Activated T-cell treated with anti-CD3 and anti-CD28 coated beads, Interleukin-2, amount 50 U/mL, for 72 hours (primary cell): ENCODE data around the gene CDHR5. TPM values are rescaled to one million over a fixed set of nuclear protein-coding genes. Genes with fewer than 3 reads are reported as not detected.

ENCODE experiments used
- ATAC-seq, 2 donors: fragments of 150-1000 bp; cut with Tn5 transposase; replicated peaks in 1 of 2; 2 replicates each; pipeline ENCODE4 v1.10.0; 2021; ENCODE audit warnings: moderate library complexity in 2 of 2, mild to moderate bottlenecking in 1 of 2
- DNase-seq, 2 donors: peaks; one replicate each; pipeline ENCODE4 v3.0.0; 2021 to 2022; ENCODE audit warnings: mixed read lengths in 1 of 2
- H3K27ac Mint-ChIP-seq: one replicate; pipeline ENCODE4 v1.8.0; 2022; ENCODE audit warnings: mild to moderate bottlenecking, moderate library complexity, mixed read lengths
- H3K27me3 Mint-ChIP-seq: one replicate; pipeline ENCODE4 v1.8.0; 2022; ENCODE audit warnings: low read depth, mixed read lengths
- H3K36me3 Mint-ChIP-seq, 2 donors: one replicate each; pipeline ENCODE4 v1.8.0; 2022; ENCODE audit warnings: mixed read lengths in 2 of 2, mild to moderate bottlenecking in 1 of 2; ENCODE audit not compliant: insufficient read depth in 2 of 2
- H3K4me1 Mint-ChIP-seq: one replicate; pipeline ENCODE4 v1.8.0; 2022; ENCODE audit warnings: low read depth, mixed read lengths
- H3K4me3 Mint-ChIP-seq, 2 donors: one replicate each; pipeline ENCODE4 v1.8.0; 2022; ENCODE audit warnings: mild to moderate bottlenecking in 2 of 2, mixed read lengths in 2 of 2, moderate library complexity in 2 of 2
- H3K9me3 Mint-ChIP-seq, 2 donors: one replicate each; pipeline ENCODE4 v1.8.0; 2022; ENCODE audit warnings: mixed read lengths in 2 of 2
- total RNA-seq, 2 donors: library from RNA; stranded (reverse); gene quantifications; one replicate each; pipeline ENCODE4 v1.2.3, GENCODE V29; 2022

CDHR5 gene
- total RNA-seq, 2 donors from 2014 or later: 0.09 TPM; not detected in 1

DNA sequence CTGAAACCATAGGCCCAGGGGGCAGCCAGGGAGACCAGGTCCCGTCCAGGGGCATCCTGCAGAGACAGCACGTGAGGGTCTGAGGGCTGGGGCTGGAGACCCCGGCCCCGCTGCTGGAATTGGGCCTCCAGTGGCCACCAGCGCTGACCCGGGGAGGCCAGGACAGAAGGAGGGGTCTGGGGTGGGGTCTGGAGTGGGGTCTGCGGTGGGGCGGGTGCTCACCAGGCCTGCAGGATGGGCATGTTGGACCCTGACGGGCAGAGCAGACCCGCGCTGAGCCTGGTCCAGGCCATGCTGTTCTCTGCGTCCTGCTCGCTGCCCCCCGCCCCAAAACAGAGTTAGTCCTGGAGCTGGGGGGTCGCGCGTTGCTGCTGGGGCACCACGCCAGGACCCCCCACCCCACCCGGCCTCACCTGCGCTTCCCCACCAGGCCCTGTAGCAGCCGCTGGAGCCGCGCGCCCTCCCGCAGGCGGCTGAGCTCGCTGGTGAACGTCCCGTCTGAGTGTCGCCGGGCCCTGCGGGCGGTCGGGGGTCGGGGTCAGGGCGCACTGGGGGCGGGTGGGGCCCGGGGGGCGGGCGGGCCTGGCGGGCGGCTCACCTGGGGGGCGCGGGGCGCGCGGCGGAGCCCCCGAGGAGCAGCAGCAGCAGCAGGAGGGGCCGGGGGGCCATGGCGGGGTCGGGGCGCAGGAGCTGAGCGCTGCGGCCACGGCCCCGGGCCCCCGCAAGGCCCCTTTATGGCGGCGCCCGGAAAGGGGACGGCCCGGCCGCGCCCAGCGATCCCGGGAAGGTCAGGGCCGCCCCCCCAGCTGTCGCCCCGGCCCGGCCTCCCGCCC is 1.9 kb upstream of the CDHR5 start, which contains the start of gene SCT:
TSS of gene SCT (minus strand) at position 707 of the 833 bp plus-strand sequence. CDS start at position 669, 38 bp downstream.
- DNase-seq (no peak), ATAC-seq (no peak)
- H3K27ac Mint-ChIP-seq: no peak within 1 kb of the TSS
- peaks cover 23% of the 10 kb centered on the region for H3K27me3 Mint-ChIP-seq
- peaks cover 23% of the 10 kb centered on the region for H3K4me1 Mint-ChIP-seq
- H3K9me3 Mint-ChIP-seq: no peaks in the 10 kb centered on the region
- peak within 1 kb of the TSS in 1 of 2 donors; percentile 68 for H3K4me3 Mint-ChIP-seq
- peaks cover 3 to 7% of the 10 kb centered on the region in 2 donors for H3K36me3 Mint-ChIP-seq

DNA sequence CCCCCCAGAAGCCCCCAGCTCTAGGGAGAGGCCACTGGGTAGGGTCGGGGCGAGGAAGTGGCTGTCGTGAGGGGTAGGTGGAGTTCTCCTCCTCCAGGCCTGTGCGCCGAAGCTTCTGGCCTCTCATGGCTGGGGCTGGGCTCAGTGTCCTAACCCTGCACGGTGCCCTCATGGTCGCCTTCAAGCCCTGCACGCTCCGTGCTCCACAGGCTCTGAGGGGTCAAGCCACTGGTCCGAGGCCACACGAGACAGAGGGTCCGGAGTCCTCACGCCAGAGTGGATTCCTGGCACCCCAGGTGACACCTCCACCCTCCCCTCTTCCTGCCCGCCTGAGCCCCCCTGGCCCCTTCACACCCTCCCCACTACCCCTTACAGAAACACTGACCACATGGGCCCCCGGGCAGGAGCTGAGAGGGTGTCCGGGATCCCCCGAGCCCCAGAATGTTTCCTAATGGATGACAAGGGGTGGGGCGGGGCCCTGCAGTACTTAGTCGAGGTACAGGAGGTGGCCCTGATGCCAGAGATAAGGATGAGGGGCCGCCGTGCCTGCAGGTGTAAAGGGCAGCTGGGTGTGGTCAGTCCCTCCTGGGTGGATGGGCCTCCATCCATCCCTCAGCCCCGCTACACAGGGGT is 997 bp upstream of the CDHR5 start:
- Mint-ChIP-seq H3K27me3 (peaks cover 23% of the 10 kb centered on the region), H3K9me3 (no peaks in the 10 kb centered on the region), H3K4me1 (peaks cover 23% of the 10 kb centered on the region), H3K27ac (no peak overlapping the region), H3K4me3 (no peak overlapping the region), H3K36me3 (peaks cover 3 to 7% of the 10 kb centered on the region in 2 donors)
- DNase-seq (no peak), ATAC-seq (no peak)

DNA sequence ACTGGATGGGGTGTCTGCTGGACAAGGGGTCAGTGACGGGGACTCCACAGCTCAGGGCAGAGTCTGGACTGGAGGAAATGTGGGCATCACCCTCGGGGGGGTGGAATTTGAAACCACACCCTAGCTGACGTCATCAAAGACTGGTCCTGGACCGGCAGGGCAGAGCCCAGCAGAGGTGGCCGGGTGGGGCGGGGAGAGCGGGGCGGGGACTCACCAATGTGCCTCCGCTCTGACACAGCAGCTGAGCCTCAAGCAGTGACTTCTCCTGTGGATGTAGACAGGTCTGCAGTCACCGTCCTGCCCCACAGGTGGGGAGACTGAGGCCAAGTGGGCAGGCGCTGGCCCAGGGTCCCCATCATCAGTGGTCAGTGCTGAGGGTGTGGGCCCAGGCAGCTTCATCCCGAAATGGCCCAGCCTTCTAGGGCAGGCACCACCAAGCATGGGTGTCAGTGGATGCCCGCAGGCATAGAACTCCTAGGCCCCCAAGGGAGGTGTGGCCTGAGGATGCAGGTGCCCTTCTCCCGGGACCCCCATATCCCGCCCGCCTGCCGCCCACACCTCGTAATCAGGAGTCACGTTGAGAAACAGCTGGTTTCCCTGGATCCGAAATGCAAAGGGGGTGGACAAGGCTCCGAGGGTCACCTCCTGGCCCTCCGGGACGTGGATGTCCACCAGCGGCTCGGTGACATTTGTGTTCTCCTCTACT is 603 bp downstream of the CDHR5 start:
- Mint-ChIP-seq H3K36me3 (peaks cover 3 to 7% of the 10 kb centered on the region in 2 donors), H3K4me1 (peaks cover 16% of the 10 kb centered on the region), H3K4me3 (no peak overlapping the region), H3K9me3 (no peaks in the 10 kb centered on the region), H3K27ac (no peak overlapping the region), H3K27me3 (peaks cover 18% of the 10 kb centered on the region)
- DNase-seq (no peak), ATAC-seq (no peak)

DNA sequence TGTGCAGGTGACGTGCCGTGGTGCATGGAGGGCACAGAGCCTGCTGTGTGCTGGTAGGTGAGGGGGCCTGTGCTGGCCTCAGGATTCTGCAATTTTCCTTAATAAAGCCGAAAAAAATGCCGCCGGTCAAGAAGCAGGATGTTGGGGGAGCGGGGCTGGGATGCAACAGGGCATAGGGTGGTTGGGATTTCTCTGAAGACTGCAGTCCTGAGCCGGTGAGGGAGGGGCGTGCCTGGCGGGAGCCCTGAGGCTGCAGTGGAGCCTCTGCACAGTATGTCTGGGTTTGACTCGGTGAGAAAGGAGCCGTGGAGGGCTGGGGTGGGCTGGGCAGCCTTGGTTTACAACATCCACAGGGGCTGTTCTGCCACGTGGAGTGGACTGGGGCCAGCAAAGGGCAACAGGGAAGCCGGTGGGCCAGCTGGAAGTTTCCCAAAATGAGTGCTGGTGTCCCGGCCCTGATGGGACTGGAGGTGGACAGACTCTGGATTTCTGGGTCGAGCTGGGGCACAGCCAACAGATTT is 1.3 kb downstream of the CDHR5 start:
- Mint-ChIP-seq H3K27ac (no peak overlapping the region), H3K4me3 (no peak overlapping the region), H3K4me1 (peaks cover 8% of the 10 kb centered on the region), H3K9me3 (no peaks in the 10 kb centered on the region), H3K27me3 (peaks cover 11% of the 10 kb centered on the region), H3K36me3 (peaks cover 3% of the 10 kb centered on the region in 2 donors)
- no peak for DNase-seq
- no peak for ATAC-seq

DNA sequence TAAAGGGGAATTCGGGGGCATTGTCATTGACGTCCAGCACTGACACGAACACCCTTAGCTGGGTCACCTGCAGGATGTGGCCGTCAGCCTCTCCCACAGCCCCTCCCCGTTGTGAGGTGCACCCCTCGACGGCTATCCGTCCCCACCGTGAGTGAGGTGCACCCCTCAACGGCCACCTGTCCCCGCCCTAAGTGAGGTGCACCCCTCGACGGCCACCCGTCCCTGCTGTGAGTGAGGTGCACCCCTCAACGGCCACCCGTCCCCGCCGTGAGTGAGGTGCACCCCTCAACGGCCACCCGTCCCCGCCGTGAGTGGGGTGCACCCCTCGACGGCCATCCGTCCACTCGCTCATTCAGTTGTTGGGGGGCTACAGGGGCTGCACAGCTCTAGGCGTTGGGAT is 2.9 kb downstream of the CDHR5 start:
- no peak for ATAC-seq
- no peak overlapping the region for H3K27ac Mint-ChIP-seq
- no peaks in the 10 kb centered on the region for H3K9me3 Mint-ChIP-seq
- DNase-seq: no peak
- no peaks in the 10 kb centered on the region for H3K27me3 Mint-ChIP-seq
- no peaks in the 10 kb centered on the region for H3K36me3 Mint-ChIP-seq
- no peak overlapping the region for H3K4me3 Mint-ChIP-seq
- H3K4me1 Mint-ChIP-seq: no peaks in the 10 kb centered on the region

DNA sequence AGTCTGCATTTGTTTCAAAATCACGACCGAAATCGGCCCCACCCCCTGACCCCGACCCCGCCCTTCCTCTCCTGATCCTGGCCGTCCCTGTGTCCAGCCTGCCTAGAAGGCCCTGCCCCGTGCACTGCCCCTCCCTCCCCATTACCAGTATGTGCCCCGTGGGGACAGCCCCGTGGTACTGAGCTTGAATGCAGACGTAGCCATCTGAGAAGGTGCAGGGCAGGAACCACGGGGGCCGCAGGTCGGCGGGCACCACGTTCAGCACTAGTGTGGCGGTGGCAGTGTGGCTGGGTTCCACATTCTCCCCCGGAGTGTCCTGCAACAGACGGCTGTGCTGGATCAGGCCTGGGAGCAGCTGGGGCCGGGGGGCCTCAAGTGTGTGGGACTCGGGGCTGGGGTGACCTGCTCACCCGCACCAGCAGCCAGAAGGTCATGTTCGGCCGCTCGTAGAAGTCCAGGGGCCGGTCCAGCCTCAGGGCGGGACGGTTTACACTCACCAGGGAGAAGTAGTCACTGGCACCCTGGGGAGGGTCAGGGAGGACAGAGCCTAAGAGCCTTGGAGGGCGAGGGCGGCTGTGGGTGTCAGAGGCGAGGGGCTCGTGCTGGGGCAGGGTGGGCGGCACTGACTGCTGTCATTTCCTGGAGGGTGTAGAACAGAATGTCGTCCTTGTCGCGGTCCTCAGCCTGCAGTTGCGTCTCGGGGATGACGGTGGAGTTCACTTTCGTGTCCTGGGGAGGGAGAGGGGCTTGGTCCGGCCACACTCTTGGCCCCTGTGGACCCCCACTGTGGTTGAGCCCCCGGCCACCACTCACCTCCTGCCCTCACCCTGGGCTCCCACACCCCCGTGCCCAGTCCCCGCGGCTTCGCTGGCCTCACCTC is 3.6 kb downstream of the CDHR5 start:
- no peaks in the 10 kb centered on the region for H3K27me3 Mint-ChIP-seq
- no peaks in the 10 kb centered on the region for H3K36me3 Mint-ChIP-seq
- H3K9me3 Mint-ChIP-seq: no peaks in the 10 kb centered on the region
- no peak overlapping the region for H3K27ac Mint-ChIP-seq
- ATAC-seq: no peak
- DNase-seq: no peak
- H3K4me3 Mint-ChIP-seq: no peak overlapping the region
- peaks cover 6% of the 10 kb centered on the region for H3K4me1 Mint-ChIP-seq

DNA sequence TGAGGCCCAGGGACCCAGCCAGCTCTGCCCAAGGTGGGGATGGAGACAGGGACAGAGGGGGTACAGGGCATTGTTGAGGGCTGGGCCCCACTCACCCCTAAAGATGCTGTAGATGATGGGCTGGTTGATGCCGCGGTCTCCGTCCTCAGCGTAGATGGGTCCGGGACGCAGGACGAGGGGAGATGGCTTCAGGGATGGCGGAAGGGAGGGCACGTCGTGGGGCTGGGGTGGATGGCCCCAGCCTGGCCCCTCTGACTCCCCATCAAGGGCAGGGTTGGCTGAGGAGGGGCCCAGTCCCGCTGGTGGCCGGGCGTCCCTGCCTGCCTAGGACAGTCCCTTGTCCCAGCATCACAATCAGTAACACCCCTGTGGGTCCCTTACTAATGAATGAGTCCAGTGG is 4.6 kb downstream of the CDHR5 start:
- Mint-ChIP-seq H3K4me3 (no peak overlapping the region), H3K27me3 (no peaks in the 10 kb centered on the region), H3K4me1 (peaks cover 9% of the 10 kb centered on the region), H3K9me3 (no peaks in the 10 kb centered on the region), H3K27ac (no peak overlapping the region), H3K36me3 (no peaks in the 10 kb centered on the region)
- no peak for DNase-seq
- no peak for ATAC-seq

DNA sequence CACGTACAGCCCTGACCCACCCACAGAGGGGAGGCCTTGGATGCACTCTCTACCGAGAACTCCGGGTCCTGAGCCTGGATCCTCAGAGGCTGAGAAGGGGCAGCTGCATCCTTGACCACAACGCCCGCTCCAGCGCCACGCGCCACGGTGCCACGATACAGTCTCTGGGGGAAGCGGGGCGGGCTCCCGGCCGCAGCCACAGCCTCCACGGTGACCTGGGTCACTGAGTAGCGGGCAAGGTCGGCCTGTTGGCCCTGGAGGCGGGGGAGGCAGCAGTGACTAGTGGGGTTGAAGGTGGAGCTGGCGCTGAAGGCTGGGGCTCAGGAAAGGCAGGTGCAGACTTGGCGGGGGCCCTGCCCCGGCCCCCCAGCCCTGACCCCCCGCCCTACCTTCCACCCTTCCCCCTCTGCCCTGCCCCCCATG is 5.1 kb downstream of the CDHR5 start:
- no peak for DNase-seq
- no peaks in the 10 kb centered on the region for H3K9me3 Mint-ChIP-seq
- no peak overlapping the region for H3K27ac Mint-ChIP-seq
- no peaks in the 10 kb centered on the region for H3K27me3 Mint-ChIP-seq
- peaks cover 9% of the 10 kb centered on the region for H3K4me1 Mint-ChIP-seq
- no peak for ATAC-seq
- H3K4me3 Mint-ChIP-seq: no peak overlapping the region
- no peaks in the 10 kb centered on the region for H3K36me3 Mint-ChIP-seq

DNA sequence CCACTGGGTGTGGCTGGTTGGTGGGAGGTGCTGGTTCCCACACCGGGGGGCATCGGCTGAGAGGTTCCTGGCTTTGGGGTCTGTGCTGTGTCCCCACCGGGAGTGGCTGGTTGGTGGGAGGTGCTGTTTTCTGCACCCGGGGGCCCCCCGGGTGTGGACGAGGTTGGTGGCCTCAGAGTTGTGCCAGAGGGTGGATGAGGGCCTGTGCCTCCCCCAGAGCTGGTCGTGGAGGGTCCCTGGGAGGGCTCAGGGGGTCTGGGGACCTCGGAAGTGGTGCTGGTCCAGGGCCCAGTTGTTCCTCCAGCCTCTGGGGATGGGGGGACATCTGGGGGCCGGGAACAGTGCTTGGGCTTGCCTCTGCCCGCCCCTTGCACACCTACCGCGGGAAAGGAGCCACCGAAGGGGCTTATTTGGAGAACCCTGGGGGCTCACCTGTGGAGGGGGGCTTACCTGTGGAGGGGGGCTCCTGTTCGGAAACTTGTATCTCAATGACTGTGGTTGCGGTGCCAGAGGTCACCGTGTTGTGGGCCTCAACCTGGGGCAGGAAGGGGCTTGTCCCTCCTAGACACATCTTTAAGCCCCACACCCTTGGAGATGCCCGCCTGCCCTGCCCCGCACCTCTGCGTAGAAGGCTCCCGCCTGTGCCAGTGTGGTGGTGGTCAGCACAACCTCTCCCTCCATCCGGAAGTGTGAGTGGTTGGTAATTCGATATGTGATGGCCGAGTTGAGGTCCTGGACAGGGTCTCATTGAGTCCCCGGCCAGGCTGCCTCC is 5.7 kb downstream of the CDHR5 start:
- Mint-ChIP-seq H3K4me3 (no peak overlapping the region), H3K4me1 (peaks cover 15% of the 10 kb centered on the region), H3K9me3 (no peaks in the 10 kb centered on the region), H3K27ac (no peak overlapping the region), H3K36me3 (no peaks in the 10 kb centered on the region), H3K27me3 (no peaks in the 10 kb centered on the region)
- ATAC-seq (no peak), DNase-seq (no peak)

DNA sequence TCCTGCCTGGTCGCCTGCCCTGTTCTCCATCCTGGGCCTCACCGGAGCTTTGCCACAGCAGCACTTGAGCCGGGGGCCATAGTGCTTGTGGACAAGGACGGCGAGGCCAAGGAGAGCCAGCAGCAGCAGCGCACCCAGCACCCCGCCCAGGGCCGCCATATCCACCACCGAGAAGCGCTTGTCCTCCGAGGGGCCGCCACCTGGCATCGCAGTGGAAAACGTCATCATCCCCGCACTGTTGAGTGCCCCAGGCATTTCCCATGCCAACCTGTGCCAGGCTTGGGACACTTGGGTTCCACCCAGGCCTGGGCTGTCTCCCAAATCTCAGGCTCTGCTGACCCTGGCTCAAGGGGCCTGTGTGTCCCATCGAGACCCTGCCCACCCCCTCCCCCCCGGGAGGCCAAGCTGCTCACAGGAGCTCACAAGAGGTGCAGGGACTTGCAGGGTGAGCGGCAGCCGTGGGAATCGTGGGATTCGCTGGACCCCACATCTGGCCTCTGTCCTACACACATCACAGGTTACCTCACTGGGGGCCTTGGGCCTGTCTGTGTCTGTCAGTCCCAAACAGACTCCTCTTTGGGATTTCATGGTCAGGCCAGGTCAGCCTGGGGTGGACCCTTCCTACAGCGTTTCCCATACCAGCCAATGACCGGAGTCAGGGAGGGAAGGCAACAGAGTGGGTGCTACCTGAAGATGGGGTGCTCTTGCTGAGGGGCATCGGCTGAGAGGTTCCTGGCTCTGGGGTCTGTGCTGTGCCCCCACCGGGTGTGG is 6.7 kb downstream of the CDHR5 start:
- peaks cover 16% of the 10 kb centered on the region for H3K4me1 Mint-ChIP-seq
- DNase-seq (no peak), ATAC-seq (no peak)
- H3K9me3 Mint-ChIP-seq: no peaks in the 10 kb centered on the region
- no peak overlapping the region for H3K27ac Mint-ChIP-seq
- no peak overlapping the region for H3K4me3 Mint-ChIP-seq
- peaks cover 0 to 2% of the 10 kb centered on the region in 2 donors for H3K36me3 Mint-ChIP-seq
- H3K27me3 Mint-ChIP-seq: no peaks in the 10 kb centered on the region

DNA sequence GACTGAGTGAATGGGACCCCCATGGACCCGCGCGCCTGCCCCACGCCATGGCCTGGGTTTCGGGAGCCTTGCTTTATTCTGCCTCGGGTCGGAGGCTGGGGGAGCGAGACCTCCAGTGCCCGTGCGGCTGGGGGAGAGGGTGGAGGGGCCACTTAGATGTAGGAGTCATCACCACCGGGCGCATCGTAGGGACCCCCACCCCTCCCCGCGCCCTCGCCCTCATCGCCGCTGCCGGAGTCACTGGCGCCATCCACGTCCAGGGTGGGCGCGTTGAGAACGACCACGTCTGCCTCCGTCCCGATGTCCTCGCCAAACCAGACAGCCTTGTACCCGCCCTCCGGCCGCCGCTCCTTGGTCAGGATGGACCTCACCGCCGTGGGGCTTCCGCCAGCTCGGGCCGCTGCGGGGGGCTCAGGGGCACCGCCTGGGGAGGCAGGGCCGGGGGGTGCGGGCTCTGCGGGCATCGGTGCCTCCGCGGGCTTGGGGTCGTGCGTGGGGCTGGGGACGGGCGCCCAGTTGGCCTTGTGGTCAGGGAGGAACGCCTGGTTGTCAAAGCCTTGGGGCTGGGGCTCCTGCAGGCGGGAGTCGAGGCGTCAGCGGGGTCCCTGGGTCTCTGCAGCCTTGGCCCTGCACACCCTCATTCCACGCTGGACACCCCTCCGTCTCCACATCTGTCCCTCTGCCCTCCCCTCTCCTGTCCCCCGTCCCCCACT is 7.4 kb downstream of the CDHR5 start:
- no peak for DNase-seq
- Mint-ChIP-seq H3K36me3 (peaks cover 0 to 3% of the 10 kb centered on the region in 2 donors), H3K4me1 (peaks cover 17% of the 10 kb centered on the region), H3K27ac (no peak overlapping the region), H3K4me3 (no peak overlapping the region), H3K27me3 (no peaks in the 10 kb centered on the region), H3K9me3 (no peaks in the 10 kb centered on the region)
- no peak for ATAC-seq
